ENCODE measurements around the gene ARAP1.

Gene ARAP1

GRCh38 chr11:72655014-72655413, 97.2 kb downstream of the ARAP1 start:
- TF ChIP-seq TAF1 (IDR thresholded peaks at IDR 0.05; ENCODE audit: borderline replicate concordance, low read depth, low read length) = no peak
- no peak for TF ChIP-seq POLR2A (IDR thresholded peaks at IDR 0.05; ENCODE audit: low read depth, low read length)
- no peak for TF ChIP-seq POLR2AphosphoS5 (IDR thresholded peaks at IDR 0.05; ENCODE audit: low read depth, low read length)
- FAIRE-seq (no peak), DNase-seq (ENCODE audit: insufficient read length) (no peak)

- no peak for TF ChIP-seq POLR2A (IDR thresholded peaks at IDR 0.05; ENCODE audit: low read depth, low read length)
- TF ChIP-seq TAF1 (IDR thresholded peaks at IDR 0.05; ENCODE audit: borderline replicate concordance, low read depth, low read length) = no peak
- TF ChIP-seq POLR2AphosphoS5 (IDR thresholded peaks at IDR 0.05; ENCODE audit: low read depth, low read length) = no peak
- no peak for FAIRE-seq
Measured at GRCh38 chr11:72653649-72654048, 98.6 kb downstream of the ARAP1 start.

DNA sequence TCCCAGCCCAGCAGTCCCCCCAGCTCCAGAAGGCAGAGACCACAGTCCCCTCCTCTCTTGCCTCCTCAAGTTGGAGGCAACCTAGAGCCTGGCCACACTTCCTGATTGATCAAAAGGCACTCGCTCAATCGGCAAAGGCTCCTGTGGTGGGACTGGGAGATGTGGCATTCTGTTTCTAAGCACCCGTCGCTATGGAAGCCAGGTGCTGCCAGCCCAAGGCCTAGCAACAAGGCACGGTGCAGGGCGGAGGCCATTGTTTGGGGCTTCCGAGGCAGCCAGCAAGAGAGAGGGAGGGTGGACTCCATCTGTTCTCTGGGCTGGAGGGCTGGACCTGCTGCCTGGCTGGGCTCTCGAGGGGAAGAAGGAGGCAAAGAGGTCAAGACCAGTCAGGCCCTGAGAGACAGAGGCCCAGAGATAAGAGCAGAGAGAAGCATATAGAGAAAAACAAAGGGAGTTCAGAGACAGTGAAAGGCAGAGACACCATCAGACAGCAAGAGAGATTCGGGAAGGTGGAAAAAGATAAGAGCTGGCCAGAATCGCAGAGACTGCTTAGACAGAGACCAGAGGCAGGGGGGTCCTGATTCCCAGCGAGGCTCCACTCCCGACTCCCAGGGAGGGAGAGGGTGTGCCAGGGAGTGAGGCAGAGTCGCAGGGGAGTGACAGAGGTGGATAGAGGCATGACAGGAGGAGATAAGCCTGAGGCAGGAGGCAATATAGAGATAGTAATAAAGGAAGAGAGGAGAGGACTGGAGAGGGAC, 99.2 kb downstream of the ARAP1 start:
- DNase-seq (ENCODE audit: insufficient read length) (no peak), FAIRE-seq (no peak)

More at GRCh38 chr11:72653649-72654048, 98.6 kb downstream of the ARAP1 start:
- DNase-seq (ENCODE audit: insufficient read length) = no peak

GRCh38 chr11:72652133-72652532, 100.1 kb downstream of the ARAP1 start:
- no peak for TF ChIP-seq TAF1 (IDR thresholded peaks at IDR 0.05; ENCODE audit: borderline replicate concordance, low read depth, low read length)
- no peak for TF ChIP-seq POLR2A (IDR thresholded peaks at IDR 0.05; ENCODE audit: low read depth, low read length)
- no peak for TF ChIP-seq POLR2AphosphoS5 (IDR thresholded peaks at IDR 0.05; ENCODE audit: low read depth, low read length)
- DNase-seq (ENCODE audit: insufficient read length) = no peak
- FAIRE-seq = no peak

More for the DNA sequence above, 99.2 kb downstream of the ARAP1 start:
- TF ChIP-seq POLR2AphosphoS5 (IDR thresholded peaks at IDR 0.05; ENCODE audit: low read depth, low read length) (no peak), TAF1 (IDR thresholded peaks at IDR 0.05; ENCODE audit: borderline replicate concordance, low read depth, low read length) (no peak), POLR2A (IDR thresholded peaks at IDR 0.05; ENCODE audit: low read depth, low read length) (no peak)

- TF ChIP-seq POLR2A (IDR thresholded peaks at IDR 0.05; ENCODE audit: low read depth, low read length) = no peak
- TF ChIP-seq POLR2AphosphoS5 (IDR thresholded peaks at IDR 0.05; ENCODE audit: low read depth, low read length) = no peak
- no peak for TF ChIP-seq TAF1 (IDR thresholded peaks at IDR 0.05; ENCODE audit: borderline replicate concordance, low read depth, low read length)
- FAIRE-seq = no peak
- DNase-seq (ENCODE audit: insufficient read length) = no peak
Measured at GRCh38 chr11:72649215-72649976, 102.8 kb downstream of the ARAP1 start.

DNA sequence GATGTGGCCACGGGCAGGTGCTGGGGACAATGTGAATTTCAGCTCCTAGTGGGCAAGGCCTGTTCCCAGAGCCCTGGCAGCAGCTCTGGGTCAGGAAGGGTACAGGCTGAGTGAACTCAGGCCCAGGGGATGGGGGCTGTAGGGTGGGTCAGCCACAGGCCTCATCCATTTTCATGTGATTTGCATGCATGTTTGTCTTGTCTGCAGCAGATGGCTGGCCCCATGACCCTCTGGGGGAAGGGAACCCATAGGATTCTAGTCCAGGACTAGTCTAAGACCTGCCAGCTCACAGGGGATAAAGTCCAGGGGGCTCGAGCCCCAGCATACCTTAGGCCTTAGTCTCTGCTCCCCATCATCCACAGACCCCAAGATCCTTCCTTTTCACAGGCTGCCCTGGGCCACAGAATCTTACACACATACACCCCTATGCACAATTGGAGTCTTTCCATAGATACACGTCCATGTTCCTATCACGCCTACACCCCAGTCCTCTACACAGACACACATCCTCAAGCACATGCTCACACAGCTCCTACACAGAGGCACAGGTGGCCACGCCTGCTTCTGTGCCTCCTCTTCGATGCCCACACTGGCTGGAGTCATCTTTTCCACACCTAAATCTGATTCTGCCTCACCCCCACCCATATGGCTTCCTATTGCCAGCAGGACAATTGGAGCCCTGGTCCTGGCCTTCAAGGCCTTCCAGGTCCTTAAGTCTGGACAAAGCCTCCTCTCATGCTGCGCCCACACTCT, 103.6 kb downstream of the ARAP1 start:
- FAIRE-seq (no peak), DNase-seq (ENCODE audit: insufficient read length) (no peak)

GRCh38 chr11:72647882-72648281, 104.3 kb downstream of the ARAP1 start:
- no peak for TF ChIP-seq TAF1 (IDR thresholded peaks at IDR 0.05; ENCODE audit: borderline replicate concordance, low read depth, low read length)
- no peak for TF ChIP-seq POLR2AphosphoS5 (IDR thresholded peaks at IDR 0.05; ENCODE audit: low read depth, low read length)
- no peak for TF ChIP-seq POLR2A (IDR thresholded peaks at IDR 0.05; ENCODE audit: low read depth, low read length)
- no peak for DNase-seq (ENCODE audit: insufficient read length)
- peak; percentile 5 for FAIRE-seq

More for the DNA sequence above, 103.6 kb downstream of the ARAP1 start:
- TF ChIP-seq TAF1 (IDR thresholded peaks at IDR 0.05; ENCODE audit: borderline replicate concordance, low read depth, low read length) = no peak
- no peak for TF ChIP-seq POLR2AphosphoS5 (IDR thresholded peaks at IDR 0.05; ENCODE audit: low read depth, low read length)
- TF ChIP-seq POLR2A (IDR thresholded peaks at IDR 0.05; ENCODE audit: low read depth, low read length) = no peak

DNA sequence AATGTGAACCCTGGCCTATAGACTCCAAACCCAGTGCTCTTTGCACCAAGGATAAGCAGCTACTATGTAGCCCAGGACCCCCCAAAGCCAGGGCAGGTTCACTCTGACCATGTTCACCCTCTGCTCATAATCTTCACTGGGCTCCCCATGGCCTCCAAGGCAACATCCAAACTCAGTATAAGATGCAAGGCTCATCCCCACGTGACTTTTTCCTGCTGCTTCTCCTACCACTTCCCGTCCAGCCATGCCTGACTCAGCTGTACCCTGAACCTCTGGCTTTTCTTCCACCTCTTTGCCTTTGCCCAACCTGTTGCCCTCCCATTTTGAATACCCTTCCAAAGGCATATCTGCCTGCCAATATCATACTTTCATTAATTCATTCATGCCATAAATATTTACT, 105.7 kb downstream of the ARAP1 start:
- FAIRE-seq (no peak), DNase-seq (ENCODE audit: insufficient read length) (no peak)

DNA sequence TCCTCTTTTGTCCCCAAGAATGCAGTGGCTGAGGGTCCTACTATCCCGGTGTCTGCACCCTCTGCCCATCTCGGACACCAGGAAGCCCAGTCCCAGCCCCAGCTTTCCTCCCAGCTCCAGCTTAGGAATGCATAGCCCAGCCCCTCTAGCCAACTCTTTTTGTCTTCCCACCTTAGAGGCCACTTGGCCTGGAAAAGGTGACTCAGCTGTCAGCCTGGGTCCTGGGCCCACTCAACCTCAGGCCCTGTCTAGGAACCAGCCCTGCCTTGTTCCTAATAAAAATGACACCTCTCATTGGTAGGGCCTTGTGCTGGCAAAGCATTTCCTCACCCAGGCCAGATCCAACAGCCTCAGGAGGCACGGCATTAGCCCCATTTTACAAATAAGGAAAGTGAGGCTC, 106.2 kb downstream of the ARAP1 start:
- FAIRE-seq (no peak), DNase-seq (ENCODE audit: insufficient read length) (no peak)
- no peak for TF ChIP-seq POLR2A (IDR thresholded peaks at IDR 0.05; ENCODE audit: low read depth, low read length)
- TF ChIP-seq POLR2AphosphoS5 (IDR thresholded peaks at IDR 0.05; ENCODE audit: low read depth, low read length) = no peak
- TF ChIP-seq TAF1 (IDR thresholded peaks at IDR 0.05; ENCODE audit: borderline replicate concordance, low read depth, low read length) = no peak

More for the DNA sequence above, 105.7 kb downstream of the ARAP1 start:
- TF ChIP-seq POLR2AphosphoS5 (IDR thresholded peaks at IDR 0.05; ENCODE audit: low read depth, low read length) = no peak
- no peak for TF ChIP-seq TAF1 (IDR thresholded peaks at IDR 0.05; ENCODE audit: borderline replicate concordance, low read depth, low read length)
- TF ChIP-seq POLR2A (IDR thresholded peaks at IDR 0.05; ENCODE audit: low read depth, low read length) = no peak

DNA sequence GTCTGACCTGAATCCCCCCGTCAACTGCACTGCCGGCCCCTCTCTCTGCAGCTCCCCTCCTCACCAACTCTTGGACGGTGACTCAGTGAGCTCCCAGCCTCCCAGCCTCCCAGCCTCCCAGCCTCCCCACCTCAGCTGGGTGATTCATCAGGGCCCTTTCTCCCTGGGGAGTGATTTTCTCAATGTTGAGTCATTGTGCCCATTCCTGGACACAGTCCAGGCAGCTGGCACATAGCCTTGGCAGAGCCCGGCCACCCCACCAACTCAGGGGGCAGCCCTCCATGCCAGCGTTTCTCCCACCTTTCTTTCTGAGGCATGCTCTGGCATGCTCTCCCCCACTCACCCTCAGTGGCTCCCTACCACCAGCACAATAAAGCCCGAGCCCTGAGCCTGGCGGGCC, 108.7 kb downstream of the ARAP1 start:
- TF ChIP-seq TAF1 (IDR thresholded peaks at IDR 0.05; ENCODE audit: borderline replicate concordance, low read depth, low read length) (no peak), POLR2AphosphoS5 (IDR thresholded peaks at IDR 0.05; ENCODE audit: low read depth, low read length) (no peak), POLR2A (IDR thresholded peaks at IDR 0.05; ENCODE audit: low read depth, low read length) (no peak)
- no peak for FAIRE-seq
- no peak for DNase-seq (ENCODE audit: insufficient read length)

DNA sequence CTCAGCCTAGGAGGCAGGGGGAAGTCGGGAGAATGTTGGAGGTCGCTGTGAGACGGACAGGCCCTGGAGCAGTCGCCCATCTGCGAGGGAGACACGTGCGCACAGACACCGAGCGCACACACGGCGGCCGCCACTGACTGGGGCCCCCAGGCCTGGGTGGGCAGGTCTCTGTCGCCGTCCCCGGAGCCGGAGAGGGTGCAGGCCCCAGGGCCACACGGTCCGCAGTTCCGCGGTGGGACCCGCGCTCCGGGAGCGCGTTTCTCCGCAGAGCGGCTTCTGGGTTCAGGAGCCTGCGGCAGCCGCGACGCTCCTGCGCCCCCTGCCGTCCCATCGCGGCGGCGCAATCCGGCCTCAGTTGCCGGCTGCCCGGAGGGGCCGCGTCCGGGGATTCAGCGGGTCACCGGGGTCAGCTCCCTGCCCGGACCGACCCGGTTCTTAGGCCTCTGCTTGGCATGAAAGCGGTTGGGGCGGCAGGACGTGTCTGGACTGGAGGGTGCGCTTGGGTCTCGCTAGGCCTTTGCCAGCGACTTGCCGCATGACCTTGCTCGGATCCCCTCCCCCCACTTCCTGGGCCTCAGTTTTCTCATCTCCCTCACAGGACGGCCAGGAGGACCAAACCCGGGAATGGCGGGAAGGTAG, 109.2 kb downstream of the ARAP1 start:
- DNase-seq (ENCODE audit: insufficient read length) = peak; percentile 94
- TF ChIP-seq POLR2AphosphoS5 (IDR thresholded peaks at IDR 0.05; ENCODE audit: low read depth, low read length) (no peak), POLR2A (IDR thresholded peaks at IDR 0.05; ENCODE audit: low read depth, low read length) (no peak), TAF1 (IDR thresholded peaks at IDR 0.05; ENCODE audit: borderline replicate concordance, low read depth, low read length) (no peak)
- peak; percentile 92 for FAIRE-seq

Measured in GM12892 (cell line).